ENCODE measurements around the gene ZNF292.

DNA sequence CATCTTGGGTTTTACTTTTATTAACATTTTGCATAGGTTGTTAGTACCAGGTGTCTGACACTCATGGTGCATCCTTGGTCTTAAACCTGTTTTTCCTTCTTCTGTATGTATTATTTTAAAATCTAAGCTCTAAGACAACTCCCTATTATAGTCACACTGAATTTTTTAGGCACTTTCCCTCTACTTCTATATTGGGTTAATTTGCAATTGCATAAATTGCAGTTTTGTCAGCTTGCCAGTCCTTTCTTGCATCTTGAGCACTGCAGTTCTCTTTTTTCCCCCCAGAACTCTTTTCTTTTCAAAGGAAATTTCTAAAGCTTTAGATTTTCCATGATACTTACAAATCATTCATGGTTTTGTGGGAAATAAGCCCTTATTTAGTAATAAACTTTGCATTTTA, 70.6 kb downstream of the ZNF292 start:
- TF ChIP-seq, protein P1, sequence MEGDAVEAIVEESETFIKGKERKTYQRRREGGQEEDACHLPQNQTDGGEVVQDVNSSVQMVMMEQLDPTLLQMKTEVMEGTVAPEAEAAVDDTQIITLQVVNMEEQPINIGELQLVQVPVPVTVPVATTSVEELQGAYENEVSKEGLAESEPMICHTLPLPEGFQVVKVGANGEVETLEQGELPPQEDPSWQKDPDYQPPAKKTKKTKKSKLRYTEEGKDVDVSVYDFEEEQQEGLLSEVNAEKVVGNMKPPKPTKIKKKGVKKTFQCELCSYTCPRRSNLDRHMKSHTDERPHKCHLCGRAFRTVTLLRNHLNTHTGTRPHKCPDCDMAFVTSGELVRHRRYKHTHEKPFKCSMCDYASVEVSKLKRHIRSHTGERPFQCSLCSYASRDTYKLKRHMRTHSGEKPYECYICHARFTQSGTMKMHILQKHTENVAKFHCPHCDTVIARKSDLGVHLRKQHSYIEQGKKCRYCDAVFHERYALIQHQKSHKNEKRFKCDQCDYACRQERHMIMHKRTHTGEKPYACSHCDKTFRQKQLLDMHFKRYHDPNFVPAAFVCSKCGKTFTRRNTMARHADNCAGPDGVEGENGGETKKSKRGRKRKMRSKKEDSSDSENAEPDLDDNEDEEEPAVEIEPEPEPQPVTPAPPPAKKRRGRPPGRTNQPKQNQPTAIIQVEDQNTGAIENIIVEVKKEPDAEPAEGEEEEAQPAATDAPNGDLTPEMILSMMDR (IDR thresholded peaks at IDR 0.05): no peak
- TF ChIP-seq EP300 (IDR thresholded peaks at IDR 0.05): no peak
- TF ChIP-seq POLR2A (IDR thresholded peaks at IDR 0.05): no peak

Data from stomach (tissue), 4 donors.